GM21381 (cell line): Measurements from ENCODE around the gene COG5.
A peak's percentile ranks its signal among the peaks of the same experiment; 100 is the strongest.
"Not testable (repeated sequence)": the region's sequence is repeated elsewhere in the genome, so short reads cannot be mapped to it uniquely, and the experiment has no call there.

ENCODE experiments used
- ATAC-seq: cut with Tn5 transposase; IDR thresholded peaks from one replicate; pipeline ENCODE4 v1.9.1; 2021; ENCODE audit warnings: mild to moderate bottlenecking, moderate library complexity; ENCODE audit not compliant: unreplicated experiment

The COG5 gene

DNA sequence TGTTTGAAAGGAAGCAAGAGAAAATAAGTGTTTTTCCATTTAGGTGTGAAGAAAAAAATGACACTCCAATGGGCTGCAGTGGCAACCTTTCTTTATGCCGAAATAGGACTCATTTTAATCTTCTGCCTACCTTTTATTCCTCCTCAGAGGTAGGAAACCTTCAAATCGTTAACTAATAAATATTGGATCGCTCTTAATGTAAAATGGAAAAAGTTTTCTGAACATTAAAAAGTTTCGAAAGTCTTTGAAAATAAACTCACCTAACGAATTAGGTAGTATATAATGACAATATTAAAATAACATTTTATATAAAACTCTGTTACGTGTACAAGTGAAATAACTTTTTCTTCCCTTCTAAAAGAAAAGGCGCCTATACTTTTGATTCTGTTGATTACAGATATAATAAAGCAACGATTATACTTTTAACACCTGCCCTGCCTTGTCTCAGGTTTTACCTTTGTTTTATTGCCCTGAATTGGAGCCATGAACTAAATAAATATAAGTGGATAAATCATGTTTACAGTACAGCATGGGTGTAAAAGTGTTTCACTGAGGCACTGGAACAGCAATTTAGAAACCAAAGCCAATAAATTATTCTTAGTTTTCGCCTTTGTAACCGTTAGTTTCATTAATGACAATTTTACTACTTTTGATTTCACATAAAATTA is 17.1 kb upstream of the COG5 start:
- no peak for ATAC-seq

DNA sequence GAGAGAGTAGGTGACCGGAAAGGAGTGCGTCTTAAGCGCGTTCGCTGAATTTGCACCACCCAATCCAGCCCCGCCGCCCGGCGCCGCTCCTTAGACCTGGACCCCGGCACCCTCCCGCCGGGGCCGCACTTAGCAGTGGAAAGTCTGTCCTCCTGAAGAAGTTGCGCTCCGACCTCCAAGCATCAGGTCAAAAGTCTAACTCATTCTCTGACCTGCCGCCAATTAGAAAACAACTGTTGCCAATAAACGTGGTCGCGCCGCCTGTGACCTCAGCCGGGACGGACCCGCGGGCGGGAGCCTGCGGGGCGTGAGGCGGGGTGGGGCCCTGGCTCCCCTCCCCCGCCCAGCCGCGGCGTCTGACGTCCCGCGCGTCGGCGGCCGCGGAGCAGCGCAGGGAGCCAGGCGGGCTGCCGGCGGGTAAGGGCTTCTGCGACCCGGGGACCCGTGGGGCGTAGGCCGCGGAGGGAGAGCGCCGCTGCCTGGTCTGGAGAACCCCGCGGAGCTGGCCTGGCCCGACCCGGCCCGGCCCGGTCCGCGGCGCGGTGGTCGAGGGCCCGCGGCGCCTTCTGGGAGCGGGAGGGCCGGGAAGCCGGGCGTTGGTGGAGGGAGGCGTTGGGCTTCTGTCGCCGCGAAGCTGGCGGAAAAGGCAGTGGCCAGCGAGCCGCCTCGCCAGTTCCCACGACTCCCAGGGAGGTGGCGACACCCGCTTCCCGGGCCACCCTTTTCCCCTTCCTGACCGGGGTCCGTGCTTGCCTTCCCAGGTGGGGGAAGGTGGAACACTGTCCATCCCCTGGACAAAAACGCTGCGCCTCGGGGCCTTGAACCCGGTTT is 16.4 kb upstream of the COG5 start, which contains the start of gene BCAP29:
Gene BCAP29 (plus strand): TSS at position 362 of the 831 bp plus-strand sequence. CDS start 527 bp downstream, outside the sequence.
- ATAC-seq, result peak; percentile 94

DNA sequence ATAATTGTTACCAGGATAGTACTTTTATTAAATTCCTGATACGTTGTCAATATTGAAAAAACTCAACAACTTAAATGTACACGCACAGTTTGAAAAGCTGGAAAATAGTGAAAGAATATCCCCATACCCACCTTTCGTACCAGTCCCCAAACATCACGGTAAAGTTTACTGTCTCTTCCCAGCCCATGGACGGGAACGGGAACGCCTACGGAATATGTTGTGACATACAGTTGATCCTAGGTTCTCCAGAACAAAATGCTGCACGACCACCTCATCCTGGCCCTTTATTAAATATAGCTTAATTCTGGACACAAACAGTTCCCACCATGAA is 15.8 kb upstream of the COG5 start:
- no peak for ATAC-seq

DNA sequence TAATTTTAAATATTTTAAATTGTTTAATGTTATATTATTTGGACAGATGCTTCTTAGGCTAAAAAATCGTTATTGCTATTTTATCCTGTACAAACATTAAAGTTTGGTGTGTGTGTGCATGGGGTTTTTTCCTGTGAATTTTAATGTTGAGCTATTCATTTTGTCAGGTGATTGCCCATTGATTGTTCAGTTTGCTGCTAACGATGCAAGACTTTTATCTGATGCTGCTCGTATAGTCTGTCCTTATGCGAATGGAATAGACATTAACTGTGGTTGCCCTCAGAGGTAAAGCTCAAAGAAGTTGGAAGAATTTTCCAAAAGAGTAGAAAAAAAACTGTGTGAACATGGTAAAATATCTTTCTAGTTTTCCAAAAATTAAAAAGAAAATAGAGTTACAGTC is 9.8 kb upstream of the COG5 start:
- no peak for ATAC-seq

DNA sequence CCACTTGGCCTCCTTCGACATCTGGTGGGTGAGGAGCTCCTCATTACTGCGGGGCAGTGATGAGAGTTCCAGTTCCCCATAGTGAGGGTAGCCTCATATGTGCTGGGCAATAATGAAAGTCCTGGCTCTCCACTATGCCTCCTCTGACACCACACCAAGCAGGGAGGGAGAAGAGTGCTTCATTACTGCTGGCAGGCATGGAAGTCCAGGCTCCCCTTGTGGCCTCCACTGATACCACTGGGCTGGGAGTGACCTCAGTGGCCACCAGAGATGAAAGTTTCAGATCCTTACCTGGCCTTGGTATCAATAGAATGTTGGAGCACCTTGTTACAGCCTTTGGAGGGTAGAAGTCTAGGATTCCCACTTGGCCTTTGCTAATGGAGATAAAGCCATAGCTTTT is 6.6 kb upstream of the COG5 start:
- no peak for ATAC-seq

DNA sequence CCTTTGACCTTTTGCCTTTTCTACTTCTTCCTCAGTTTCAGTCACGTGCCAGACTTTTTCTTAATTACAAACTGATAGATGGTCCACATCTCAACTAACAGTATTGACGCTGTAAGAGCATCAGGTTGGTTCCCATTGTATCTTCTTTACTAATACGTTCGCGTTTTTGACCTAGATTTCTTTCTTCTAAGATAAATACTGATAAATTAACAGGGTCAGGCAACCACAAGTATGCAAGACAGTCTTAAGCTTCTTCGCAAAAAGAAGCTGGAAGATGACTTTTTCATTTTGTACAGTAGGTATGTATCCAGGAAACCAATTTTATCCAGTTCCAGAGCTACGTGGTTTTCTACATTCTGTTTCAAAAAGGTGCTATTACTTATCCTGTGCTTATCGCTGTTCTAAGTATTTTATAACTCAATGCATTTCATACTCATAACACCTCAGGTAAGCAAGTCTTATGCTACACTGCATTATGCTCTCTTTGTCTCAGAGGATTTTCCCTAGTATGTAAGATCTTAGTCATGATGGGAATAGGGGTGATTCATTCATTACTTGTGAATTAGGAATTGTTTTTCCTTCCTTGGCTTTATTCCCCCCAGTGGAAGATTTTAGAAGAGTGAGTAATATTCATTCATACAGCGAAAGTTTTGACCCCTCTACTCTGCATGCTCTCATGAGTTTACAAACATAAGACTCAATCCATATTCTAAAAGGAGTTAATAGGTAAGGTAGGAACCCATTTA is 1.0 kb upstream of the COG5 start:
- peak; percentile 6 for ATAC-seq

DNA sequence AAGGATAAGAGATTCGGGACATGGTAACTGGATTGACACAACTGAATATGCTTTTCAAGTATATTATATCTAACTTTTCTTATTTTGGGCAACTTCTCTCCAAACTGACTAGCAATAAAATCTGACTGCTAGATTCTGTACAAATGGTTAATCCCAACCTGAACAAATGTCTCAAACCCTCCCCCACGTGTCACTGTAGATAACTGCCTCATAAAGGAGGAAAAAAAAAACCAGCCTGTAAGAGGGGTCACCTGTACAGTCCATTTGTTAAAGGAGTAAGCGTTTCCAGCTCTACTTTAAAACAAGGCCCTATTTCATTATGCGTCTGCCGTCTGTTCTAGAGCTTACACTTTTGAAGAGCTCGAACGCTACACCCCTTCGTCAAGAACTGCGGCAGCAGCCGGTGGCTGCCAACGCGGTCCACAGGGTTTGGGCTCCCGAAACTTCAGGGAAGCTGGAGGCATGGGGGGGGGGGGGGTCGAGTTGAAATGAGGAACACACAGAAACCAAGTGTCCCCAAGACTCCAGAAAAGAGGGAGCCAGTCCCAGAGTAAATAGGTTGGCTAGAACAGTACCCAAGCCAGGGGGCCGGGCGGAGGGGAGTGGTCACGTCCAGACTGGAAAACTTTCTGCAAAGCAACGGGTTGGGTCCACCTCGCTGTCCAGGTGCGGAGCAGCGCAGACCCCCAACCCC is 492 bp downstream of the COG5 start:
- ATAC-seq, result peak; percentile 52

DNA sequence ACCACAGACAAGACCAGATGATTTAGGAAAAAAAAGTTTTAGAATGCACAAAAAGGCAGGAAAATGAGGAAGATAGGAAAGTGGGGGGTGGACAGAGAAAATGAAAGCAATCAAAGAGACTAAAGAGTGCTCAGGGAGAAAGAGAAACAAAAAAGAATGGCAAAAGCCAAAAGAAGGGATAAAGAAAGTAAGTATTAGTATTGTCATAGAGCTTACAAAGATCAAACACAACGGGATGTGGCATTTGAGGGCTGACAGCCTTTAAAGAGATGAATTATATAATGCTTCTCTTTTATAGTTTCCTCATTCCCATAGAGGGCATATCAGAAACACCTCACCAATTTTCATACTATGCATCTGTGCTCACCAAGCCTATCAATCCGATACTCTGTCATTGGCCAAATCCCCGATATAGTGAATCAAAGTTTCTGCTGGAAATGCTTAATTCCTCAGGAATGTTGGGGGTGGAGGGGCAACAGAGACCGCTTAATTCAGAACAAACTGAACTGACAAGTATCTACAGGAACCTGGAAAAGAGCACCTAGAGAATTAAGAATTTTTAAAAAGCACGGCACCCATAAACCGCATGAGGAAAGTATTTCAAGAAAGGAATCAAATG is 2.7 kb downstream of the COG5 start:
- no peak for ATAC-seq

DNA sequence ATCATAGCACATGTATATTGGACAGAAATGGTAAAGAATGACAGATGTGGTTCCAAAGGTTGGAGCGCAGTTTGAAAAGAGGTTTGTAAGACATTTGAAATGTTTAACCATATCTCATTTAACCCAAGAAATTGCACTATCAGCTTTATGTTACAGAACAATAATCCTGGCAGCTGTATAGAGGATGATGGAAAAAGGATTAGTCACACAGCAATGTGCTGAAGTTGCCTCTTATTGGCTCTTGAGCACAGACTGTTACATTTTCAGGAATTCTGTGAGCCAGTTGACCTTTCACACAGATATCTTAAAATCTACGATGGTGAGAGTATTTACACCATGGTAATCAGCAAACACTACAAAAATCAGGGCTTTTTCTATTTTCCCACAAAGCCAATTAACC is 3.9 kb downstream of the COG5 start:
- ATAC-seq, result no peak

DNA sequence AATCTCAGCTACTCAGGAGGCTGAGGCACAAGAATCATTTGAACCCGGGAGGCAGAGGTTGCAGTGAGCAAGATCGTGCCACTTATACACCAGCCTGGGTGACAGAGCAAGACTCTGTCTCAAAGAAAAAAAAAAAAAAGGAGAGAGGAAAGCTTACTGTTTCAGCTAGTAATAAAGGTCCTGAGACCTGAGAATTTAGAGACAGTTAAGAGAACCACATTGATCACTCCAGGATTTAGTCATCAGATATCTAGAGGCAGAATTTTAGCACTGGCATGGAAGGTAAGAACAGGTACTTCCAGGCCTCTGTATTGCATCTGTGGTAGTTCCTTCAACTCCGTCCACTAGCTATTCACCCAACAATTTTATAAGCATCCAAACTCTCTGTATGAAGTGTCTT is 7.8 kb downstream of the COG5 start:
- ATAC-seq, result no peak

DNA sequence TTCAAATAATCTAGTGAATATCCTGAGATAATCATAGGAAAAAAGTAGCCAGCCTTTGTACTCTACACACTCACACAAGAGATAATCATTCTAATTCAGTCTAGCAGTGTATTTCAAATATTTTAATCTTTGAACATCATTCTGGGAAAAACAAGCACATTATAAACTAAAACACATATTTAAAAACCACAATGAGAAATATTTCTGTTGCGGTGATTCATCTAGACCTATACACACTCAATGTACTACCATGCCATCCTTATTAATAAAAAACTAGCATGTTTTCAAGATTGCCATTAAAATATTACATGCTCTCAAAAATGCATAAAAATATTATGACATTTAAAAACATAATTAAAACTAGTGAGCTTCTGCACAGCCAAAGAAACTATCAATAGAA is 11.8 kb downstream of the COG5 start:
- no peak for ATAC-seq

DNA sequence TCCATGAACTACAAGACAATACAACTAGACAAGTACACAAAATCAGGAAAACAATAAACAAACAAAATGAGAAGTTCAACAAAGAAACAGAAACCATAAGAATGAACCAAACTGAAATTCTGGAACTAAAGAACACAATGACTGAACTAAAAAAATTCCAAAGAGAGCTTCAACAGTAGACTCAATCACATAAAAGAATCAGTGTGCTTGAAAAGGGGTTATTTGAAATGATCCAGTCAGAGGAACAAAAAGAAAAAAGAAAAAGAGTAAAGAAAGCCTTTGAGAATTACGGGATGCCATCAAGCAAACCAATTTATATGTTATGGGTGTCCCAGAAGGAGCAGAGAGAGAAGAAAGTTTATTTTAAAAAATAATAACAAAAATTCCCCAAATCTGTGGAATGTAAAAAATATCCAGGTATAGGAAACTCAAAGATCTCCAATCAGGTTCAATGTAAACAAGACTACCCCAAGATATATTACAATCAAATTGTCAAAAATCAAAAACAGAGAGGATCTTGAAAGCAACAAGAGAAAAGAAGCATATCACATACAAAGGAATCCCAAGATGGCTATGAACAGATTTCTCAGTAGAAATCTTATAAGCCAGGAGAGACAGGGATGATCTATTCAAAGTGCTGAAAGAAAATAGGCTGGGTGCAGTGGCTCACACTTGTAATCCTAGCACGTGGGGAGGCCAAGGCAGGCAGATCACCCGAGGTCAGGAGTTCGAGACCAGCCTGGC is 18.7 kb downstream of the COG5 start:
- ATAC-seq, result no peak

DNA sequence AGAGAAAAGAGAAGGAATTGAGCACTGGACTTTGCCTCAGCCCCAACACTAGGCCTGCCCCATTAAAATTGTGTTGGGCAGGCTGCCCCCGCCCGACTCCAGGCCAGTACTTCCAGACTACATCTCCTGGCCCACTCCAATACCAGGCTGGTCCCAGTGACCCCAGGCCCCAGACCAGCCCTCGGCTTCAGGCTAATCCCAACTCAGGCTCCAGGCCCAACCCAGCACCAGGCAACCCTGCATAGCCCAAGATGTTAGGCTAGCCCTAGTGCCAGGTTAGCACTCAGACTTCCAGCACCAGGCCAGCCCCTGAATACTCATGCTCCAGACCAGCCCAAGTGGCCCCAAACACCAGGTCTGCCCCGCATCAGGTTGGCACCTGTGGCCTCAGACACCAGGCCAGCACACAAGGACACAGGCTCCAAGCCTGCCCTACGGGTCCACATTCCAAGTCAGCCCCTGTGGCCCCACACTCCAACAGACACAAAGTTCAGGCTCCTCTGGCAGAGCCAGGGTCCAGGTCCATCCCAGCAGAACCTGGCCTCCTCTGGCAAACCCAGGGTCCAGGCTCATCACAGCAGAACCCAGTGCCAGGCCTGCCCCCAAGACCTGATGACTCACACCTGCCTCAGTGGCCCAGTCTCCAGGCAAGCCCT is 20.3 kb downstream of the COG5 start:
- no peak for ATAC-seq

DNA sequence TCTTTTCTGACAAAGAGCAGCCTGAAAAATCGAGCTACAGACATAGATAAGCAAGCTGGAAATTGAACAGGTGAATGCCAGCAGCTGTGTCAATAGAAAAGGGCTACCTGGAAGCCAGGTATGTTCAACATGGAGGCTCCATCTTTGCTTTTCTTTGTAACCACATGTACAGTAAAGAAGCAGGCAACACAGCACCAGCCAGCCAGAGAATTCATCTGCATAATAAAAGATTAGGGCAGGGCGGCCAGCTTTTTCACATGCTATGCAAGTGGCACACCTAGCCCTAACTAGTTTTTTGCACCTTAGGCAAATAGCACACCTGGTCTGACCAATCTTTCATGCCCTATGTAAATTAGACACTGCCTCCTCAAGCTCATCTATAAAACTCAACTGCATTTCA is 25.7 kb downstream of the COG5 start:
- ATAC-seq, result no peak

DNA sequence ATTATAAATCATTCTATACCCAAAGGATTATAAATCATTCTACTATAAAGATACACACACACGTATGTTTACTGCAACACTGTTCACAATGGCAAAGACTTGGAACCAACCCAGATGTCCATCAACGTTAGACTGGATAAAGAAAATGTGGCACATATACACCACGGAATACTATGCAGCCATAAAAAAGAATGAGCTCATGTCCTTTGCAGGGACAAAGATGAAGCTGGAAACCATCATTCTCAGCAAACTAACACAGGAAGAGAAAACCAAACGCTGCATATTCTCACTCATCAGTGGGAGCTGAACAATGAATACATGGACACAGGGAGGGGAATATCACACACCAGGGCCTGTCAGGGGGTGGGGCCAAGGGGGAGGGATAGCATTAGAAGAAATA is 26.5 kb downstream of the COG5 start:
- not testable (repeated sequence) for ATAC-seq

DNA sequence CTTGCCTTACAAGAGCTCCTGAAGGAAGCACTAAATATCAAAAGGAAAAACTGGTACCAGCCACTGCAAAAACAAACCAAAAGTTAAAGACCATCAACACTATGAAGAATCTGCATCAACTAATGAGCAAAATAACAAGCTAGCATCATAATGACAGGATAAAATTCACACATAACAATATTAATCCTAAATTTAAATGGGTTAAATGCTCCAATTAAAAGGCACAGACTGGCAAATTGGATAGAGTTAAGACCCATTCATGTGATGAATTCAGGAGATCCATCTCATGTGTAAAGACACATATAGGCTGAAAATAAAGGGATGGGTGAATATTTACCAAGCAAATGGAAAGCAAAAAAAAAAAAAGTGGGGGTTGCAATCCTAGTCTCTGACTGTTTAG is 29.6 kb downstream of the COG5 start:
- no peak for ATAC-seq

DNA sequence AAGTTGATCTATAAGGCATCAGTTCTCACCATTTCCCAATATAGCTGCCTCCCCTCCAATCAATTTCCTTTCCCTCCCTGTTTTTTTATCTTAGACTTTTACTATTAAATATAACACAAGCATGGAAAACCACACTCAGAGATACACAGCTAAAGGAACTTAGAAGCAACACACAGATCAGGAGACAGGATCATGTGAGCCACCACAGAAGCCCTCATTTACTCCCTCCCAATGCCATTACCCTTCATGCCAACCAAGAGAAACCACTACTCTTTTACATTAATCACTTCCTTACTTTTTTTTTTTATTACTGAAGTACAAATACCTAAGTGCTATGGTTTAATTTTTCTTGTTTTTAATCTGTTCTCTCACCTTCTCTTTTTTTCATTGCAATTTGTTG is 33.0 kb downstream of the COG5 start:
- ATAC-seq, result no peak

DNA sequence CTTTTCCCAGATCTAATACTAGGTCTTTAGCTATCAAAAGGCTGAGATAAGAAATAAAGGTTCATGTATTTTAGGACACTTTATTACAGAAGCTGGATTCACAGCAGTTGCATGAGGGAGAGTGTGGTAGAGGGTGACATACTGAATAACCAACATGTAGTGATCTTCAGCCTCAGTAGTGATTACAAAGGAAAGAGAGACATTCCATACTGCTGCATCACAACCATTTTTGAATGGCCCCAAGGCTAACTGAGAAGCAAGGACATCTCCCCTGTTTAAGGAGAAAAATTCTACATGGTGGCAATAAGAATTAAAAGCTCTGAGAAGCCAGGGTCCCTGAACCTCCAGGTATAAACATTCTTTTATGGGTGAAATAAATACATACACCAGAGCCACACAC is 35.3 kb downstream of the COG5 start:
- no peak for ATAC-seq

DNA sequence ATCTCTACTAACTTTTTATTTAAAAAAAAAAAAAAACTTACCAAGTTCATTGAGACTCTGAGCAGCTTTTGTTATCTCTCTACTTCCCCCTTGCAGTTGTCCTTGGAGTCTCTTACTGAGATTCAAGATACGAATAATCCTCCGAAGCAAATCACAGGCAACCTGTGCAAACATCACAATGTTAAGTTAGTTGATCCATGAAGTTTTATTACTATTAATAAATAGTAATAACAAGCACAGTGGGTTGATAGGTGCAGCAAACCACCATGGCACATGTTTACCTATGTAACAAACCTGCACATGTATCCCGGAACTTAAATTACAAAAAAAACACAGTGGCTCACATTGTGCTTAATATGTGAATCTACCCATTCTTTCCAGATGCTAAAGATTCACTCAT is 36.5 kb downstream of the COG5 start:
- ATAC-seq, result no peak

DNA sequence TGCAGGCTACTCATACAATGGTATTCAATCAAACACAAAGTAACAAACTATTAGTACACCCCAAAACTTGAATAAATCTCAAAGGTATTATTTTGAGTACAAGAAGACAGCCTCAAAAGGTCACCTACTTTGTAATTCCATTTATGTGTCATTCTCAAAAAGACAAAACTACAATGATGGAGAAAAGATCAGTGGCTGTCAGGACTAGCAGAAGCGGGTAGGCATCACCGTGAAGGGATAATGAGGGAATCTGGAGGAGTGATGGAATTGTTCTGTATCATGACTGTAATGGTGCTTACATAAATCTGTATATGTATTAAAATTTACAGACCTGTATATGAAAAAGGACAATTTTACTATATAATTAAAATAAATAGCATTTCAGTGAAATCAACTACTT is 37.0 kb downstream of the COG5 start:
- no peak for ATAC-seq
